ENCODE results near the gene SLC22A31.
"Not testable (repeated sequence)": the region's sequence is repeated elsewhere in the genome, so short reads cannot be mapped to it uniquely, and the experiment has no call there.

- TF ChIP-seq POLR2A, CTCF (IDR thresholded peaks at IDR 0.05): not testable (repeated sequence)
These were observed 13.7 kb downstream of the SLC22A31 start for GRCh38 chr16:89186593-89187031.
